T-helper 2 cell treated with Interferon-gamma antibody and Interleukin-4, amounts not matched to agents 5 μg/mL and 100 μg/mL, for 36 hours (primary cell): ENCODE data around the gene RSPH4A.
A peak's percentile ranks its signal among the peaks of the same experiment; 100 is the strongest.
"Not testable (repeated sequence)": the region's sequence is repeated elsewhere in the genome, so short reads cannot be mapped to it uniquely, and the experiment has no call there.

ENCODE experiments used
- DNase-seq: peaks from one replicate; pipeline ENCODE4 v3.0.0; 2021; ENCODE audit warnings: low spot score
- H3K27ac Mint-ChIP-seq: one replicate; pipeline ENCODE4 v1.8.0; 2021; ENCODE audit warnings: mild to moderate bottlenecking, mixed read lengths
- H3K27me3 Mint-ChIP-seq: one replicate; pipeline ENCODE4 v1.8.0; 2021; ENCODE audit warnings: low read depth, mixed read lengths
- H3K36me3 Mint-ChIP-seq: one replicate; pipeline ENCODE4 v1.8.0; 2021; ENCODE audit warnings: low read depth, mixed read lengths
- H3K4me1 Mint-ChIP-seq: one replicate; pipeline ENCODE4 v1.8.0; 2021; ENCODE audit warnings: low read depth, mixed read lengths
- H3K4me3 Mint-ChIP-seq: one replicate; pipeline ENCODE4 v1.8.0; 2022; ENCODE audit warnings: mild to moderate bottlenecking, moderate library complexity, mixed read lengths
- H3K9me3 Mint-ChIP-seq: one replicate; pipeline ENCODE4 v1.8.0; 2021; ENCODE audit warnings: mixed read lengths

RSPH4A gene

GRCh38 chr6:116651916-116652315 lies 35.6 kb downstream of the RSPH4A start:
- H3K9me3 Mint-ChIP-seq: no peaks in the 10 kb centered on the region
- H3K36me3 Mint-ChIP-seq: peaks cover 36% of the 10 kb centered on the region
- H3K27me3 Mint-ChIP-seq: no peaks in the 10 kb centered on the region
- no peak overlapping the region for H3K4me3 Mint-ChIP-seq
- H3K27ac Mint-ChIP-seq: peak overlapping the region; percentile 22
- peaks cover 12% of the 10 kb centered on the region for H3K4me1 Mint-ChIP-seq
- no peak for DNase-seq

DNA sequence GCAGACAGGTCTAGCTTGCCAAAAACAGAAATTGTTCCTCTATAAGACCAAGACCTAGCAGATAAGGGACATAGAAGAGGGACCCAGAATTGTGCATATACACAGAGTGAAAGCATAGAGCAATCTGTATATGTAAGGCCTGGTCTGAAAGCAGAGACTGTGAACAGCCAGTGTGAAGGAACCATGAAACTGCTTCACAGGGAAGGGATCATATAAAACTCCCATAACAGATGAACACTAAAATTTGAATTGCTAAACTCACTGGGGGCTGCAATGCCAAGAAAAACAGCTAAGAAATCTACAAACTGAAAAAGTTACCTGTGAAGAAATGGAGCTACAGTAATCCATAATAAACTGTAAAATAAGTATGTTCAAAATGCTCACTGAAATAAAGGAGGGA lies 45.3 kb downstream of the RSPH4A start:
- Mint-ChIP-seq H3K27ac (no peak overlapping the region), H3K36me3 (peaks cover 46% of the 10 kb centered on the region), H3K9me3 (no peaks in the 10 kb centered on the region), H3K4me3 (no peak overlapping the region), H3K4me1 (peaks cover 33% of the 10 kb centered on the region), H3K27me3 (no peaks in the 10 kb centered on the region)
- no peak for DNase-seq

DNA sequence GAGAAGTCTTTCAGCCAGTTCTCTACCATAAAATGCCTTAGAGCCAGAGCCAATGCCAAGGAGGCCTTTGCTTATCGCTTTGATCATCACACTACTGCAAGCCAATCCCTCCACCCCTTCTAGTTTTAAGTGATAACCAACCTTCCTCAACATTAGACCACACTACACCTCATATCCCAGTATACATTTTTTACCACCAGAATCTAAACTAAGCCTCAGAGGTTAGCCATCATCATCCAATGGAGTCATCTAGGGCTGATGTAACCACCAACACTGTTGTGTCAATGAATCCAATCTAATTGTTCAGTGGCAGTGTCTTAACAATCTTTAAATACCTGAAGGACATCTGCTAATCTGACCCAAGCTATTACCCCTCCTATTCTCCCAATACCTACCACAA lies 45.9 kb downstream of the RSPH4A start:
- Mint-ChIP-seq H3K36me3 (peaks cover 46% of the 10 kb centered on the region), H3K27ac (no peak overlapping the region)

DNA sequence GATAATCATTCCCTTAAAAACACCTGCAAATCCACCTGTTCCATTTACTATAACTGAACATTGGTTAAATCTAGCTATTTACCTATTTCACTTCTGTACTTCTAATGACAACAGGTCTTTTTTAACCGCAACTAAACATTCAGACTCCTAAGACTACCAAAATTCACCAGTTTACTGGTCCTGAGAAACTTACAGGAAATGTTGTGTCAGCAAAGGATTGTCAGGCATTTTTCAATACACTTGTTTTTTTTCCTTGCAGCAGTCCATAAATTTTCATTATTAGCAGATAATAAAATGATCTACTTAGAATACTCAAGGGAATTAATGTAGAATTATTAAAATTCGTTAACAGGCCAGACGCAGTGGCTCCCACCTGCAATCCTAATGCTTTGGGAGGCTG lies 47.0 kb downstream of the RSPH4A start:
- H3K4me3 Mint-ChIP-seq: no peak overlapping the region

More for the DNA sequence above, 45.9 kb downstream of the RSPH4A start:
- Mint-ChIP-seq H3K9me3 (no peaks in the 10 kb centered on the region), H3K27me3 (no peaks in the 10 kb centered on the region), H3K4me1 (peaks cover 37% of the 10 kb centered on the region), H3K4me3 (no peak overlapping the region)
- DNase-seq: no peak

DNA sequence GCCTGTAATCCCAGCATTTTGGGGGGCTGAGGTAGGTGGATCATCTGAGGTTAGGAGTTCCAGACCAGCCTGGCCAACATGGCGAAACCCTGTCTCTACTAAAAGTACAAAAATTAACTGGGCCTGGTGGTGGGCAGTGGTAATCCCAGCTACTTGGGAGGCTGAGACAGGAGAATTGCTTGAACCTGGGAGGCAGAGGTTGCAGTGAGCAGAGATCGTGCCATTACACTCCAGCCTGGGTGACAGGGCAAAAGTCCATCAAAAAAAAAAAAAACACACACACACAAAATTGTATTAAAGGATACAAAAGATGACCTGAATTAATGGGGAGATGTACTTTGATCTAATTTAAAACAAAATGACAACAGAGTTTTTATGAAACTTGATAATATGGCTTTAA lies 47.9 kb downstream of the RSPH4A start:
- not testable (repeated sequence) for H3K27ac Mint-ChIP-seq, H3K27me3 Mint-ChIP-seq, DNase-seq, H3K9me3 Mint-ChIP-seq
- Mint-ChIP-seq H3K4me1 (peaks cover 42% of the 10 kb centered on the region), H3K4me3 (peak overlapping the region; percentile 46), H3K36me3 (peaks cover 41% of the 10 kb centered on the region)

More for the DNA sequence above, 47.0 kb downstream of the RSPH4A start:
- Mint-ChIP-seq H3K27ac (no peak overlapping the region), H3K4me1 (peaks cover 42% of the 10 kb centered on the region), H3K9me3 (no peaks in the 10 kb centered on the region), H3K36me3 (peaks cover 42% of the 10 kb centered on the region), H3K27me3 (no peaks in the 10 kb centered on the region)
- no peak for DNase-seq

DNA sequence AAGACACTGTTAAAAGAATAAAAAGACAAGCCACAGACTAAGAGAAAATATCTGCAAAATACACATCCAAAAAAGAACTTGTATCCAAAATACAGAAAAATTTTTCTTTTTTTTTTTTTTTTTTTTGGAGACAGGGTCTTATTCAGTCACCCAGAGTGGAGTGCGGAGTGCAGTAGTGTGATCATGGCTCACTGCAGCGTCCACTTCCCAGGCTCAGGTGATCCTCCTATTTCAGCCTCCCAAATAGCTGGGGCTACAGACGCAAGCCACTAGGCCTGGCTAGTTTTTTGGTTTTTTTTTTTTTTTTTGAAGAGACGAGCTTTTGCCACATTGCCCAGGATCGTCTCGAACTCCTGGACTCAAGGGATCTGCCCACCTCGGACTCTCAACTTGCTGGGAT lies 49.2 kb downstream of the RSPH4A start:
- Mint-ChIP-seq H3K27me3 (no peaks in the 10 kb centered on the region), H3K9me3 (no peaks in the 10 kb centered on the region), H3K4me3 (peak overlapping the region; percentile 59), H3K4me1 (peaks cover 40% of the 10 kb centered on the region), H3K36me3 (peaks cover 33% of the 10 kb centered on the region), H3K27ac (no peak overlapping the region)
- no peak for DNase-seq

DNA sequence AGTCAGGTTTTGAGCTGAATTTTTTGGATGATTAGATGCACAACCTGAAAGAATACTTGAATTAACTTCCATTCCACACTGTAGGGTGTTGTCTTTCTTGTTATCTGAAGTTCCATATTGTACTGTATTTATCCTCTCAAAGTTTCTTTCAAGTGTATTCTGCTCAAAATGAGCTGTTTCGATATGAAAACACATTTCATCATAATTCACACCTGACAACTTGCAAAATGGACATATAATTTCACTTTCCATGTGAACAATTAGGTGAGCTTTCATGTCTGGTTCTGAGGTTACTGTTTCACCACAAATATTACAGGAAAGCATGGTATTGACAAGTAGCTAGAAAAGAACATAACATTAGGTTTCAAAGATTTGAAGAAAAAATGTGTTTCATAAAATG lies 50.6 kb downstream of the RSPH4A start:
- Mint-ChIP-seq H3K9me3 (no peaks in the 10 kb centered on the region), H3K27ac (peak overlapping the region; percentile 62), H3K27me3 (peaks cover 4% of the 10 kb centered on the region), H3K36me3 (peaks cover 28% of the 10 kb centered on the region), H3K4me1 (peaks cover 36% of the 10 kb centered on the region), H3K4me3 (peak overlapping the region; percentile 75)
- DNase-seq: no peak

DNA sequence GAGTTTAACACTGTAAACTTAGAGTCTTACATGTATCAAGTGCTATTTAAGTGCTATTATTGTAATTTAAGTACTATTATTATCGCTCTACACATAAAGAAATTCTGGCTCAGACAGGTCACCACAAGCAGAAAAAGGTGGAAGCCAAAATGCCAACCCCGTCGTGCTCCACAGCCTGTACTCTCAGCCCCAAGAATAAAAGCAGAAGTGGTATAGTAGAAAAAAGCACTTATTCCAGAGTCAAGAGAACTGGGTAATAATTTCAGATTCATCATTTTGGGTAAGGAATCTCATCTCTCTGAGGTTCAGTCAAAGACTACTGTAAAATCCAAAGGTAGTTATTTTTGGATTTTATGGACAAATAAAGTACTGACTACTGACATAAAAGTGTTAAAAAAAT lies 51.3 kb downstream of the RSPH4A start:
- no peak for DNase-seq
- peak overlapping the region; percentile 100 for H3K4me3 Mint-ChIP-seq
- H3K27ac Mint-ChIP-seq: peak overlapping the region; percentile 91
- peaks cover 12% of the 10 kb centered on the region for H3K27me3 Mint-ChIP-seq
- no peaks in the 10 kb centered on the region for H3K9me3 Mint-ChIP-seq
- H3K4me1 Mint-ChIP-seq: peaks cover 30% of the 10 kb centered on the region
- H3K36me3 Mint-ChIP-seq: peaks cover 24% of the 10 kb centered on the region

DNA sequence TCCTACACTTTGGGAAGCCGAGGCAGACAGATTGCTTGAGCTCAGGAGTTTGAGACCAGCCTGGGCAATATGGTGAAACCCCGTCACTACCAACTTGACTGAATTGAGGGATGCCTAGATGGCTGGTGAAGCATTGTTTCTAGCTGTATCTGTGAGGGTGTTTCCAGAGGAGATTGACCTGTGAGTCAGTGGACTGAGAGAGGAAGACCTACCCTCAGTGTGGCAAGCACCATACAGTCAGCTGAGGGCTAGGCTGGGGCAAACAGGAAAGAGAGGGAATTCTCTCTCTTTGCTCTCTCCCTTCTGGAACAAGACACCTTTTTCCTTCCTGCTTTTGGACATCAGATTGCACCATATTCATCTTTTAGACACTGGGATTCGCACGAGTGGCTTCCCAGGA lies 56.0 kb downstream of the RSPH4A start:
- peaks cover 2% of the 10 kb centered on the region for H3K36me3 Mint-ChIP-seq
- no peak overlapping the region for H3K4me3 Mint-ChIP-seq
- peaks cover 4% of the 10 kb centered on the region for H3K4me1 Mint-ChIP-seq
- DNase-seq: no peak
- no peak overlapping the region for H3K27ac Mint-ChIP-seq
- H3K9me3 Mint-ChIP-seq: no peaks in the 10 kb centered on the region
- peaks cover 13% of the 10 kb centered on the region for H3K27me3 Mint-ChIP-seq

DNA sequence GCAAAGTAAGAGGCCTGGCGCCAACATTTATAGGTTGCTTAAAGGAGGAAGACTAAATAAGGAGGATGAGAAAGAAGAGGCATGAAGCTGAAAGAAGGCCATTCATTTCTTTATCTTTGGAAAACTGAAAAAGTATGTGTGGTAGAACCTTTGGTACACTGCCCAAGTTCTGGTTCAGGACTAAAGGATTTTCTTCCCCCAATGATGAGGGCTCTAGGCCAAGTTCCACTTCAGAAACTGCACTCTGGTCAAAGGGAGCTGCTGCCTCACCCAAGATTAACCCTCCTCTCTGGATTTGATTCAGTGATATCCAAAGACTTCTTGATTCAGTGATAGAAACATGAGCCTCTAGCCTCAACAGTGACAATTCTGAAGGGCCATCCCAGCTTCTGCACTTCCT lies 59.7 kb downstream of the RSPH4A start:
- no peak for DNase-seq
- H3K4me1 Mint-ChIP-seq: peaks cover 5% of the 10 kb centered on the region
- no peak overlapping the region for H3K27ac Mint-ChIP-seq
- no peaks in the 10 kb centered on the region for H3K9me3 Mint-ChIP-seq
- no peak overlapping the region for H3K4me3 Mint-ChIP-seq
- peaks cover under 1% of the 10 kb centered on the region for H3K36me3 Mint-ChIP-seq
- peaks cover 13% of the 10 kb centered on the region for H3K27me3 Mint-ChIP-seq

DNA sequence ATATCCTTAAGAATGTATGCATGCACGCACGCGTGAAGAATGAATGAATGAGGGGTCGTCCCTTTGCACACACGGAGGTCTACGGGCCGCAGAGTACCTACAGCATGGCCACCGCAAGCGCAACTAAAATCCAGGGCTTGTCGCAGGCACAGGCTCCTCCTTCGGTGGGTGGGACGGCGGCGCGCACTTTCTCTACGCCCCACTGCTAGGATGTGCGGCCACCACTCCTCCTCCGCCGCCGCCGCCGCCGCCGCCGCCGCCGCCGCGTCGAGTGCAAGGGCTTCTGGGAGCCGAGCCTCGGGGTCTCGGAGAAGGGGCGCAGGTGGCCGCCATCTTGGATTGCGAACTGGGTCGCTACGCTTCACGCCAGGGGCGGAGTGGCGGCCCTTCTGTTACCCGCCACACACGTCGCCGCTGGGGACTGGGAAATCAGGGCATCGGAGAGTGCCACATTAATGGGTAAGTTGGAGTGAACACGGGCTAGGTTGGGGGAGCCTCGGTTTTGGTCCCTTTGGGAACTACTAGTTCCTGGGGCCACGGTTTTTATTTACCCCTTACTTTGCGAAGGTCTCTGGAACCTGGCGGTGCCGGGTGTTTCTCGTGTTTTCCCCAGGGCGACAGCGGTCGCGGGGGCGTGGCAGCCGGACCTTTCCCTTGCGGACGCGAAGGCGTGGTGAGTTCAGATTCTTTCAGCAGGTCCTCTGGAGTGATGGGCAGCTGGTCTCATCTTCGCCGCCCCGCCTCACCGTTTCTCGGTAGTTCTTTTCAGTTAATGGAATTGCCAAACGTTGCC lies 64.8 kb downstream of the RSPH4A start, which contains the start of gene KPNA5:
KPNA5 (plus strand) TSS at position 332 of the 793 bp plus-strand sequence; CDS start at position 456, 124 bp downstream.
- DNase-seq: peak; percentile 88
- H3K4me1 Mint-ChIP-seq: peaks cover 23% of the 10 kb centered on the region
- no peaks in the 10 kb centered on the region for H3K9me3 Mint-ChIP-seq
- peak within 1 kb of the TSS; percentile 98 for H3K4me3 Mint-ChIP-seq
- H3K27ac Mint-ChIP-seq: peak within 1 kb of the TSS; percentile 99
- H3K36me3 Mint-ChIP-seq: peaks cover 24% of the 10 kb centered on the region
- H3K27me3 Mint-ChIP-seq: no peaks in the 10 kb centered on the region

DNA sequence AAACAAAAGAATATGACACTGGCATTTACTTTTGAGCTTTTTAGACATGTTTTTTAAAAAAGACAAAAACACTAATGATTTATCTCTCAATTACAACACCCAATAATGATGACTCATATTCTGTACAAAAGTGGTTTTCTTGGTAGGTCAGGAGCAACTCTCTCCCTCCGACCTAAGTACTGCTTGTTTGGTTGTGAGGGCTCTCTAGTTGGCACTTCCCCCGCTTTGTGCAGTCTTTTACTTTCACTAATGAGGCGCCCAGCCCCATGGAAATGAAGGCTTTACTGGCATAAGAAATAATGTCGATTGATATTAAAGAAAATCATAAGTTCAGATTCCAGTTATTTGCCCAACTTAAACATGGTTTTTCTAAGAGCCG lies 66.0 kb downstream of the RSPH4A start:
- Mint-ChIP-seq H3K27ac (peak overlapping the region; percentile 81), H3K27me3 (no peaks in the 10 kb centered on the region), H3K36me3 (peaks cover 31% of the 10 kb centered on the region), H3K9me3 (no peaks in the 10 kb centered on the region), H3K4me3 (peak overlapping the region; percentile 98), H3K4me1 (peaks cover 26% of the 10 kb centered on the region)
- DNase-seq: peak; percentile 23
